ENCODE measurements around the gene PTPN14. TPM values are rescaled to one million over a fixed set of nuclear protein-coding genes. Genes with fewer than 3 reads are reported as not detected.
"Not testable (repeated sequence)": the region's sequence is repeated elsewhere in the genome, so short reads cannot be mapped to it uniquely, and the experiment has no call there.

Gene PTPN14
- total RNA-seq, 1 experiment from 2014 or later, result 15.7 TPM

GRCh38 chr1:214541206-214541605, 10.2 kb downstream of the PTPN14 start:
- H3K27me3 ChIP-seq (ENCODE audit: control insufficient read depth, insufficient read depth, low read length), result no peaks in the 10 kb centered on the region
- no peak for DNase-seq
- peaks cover 4% of the 10 kb centered on the region; the same call in 1 of the 2 replicates for H3K36me3 ChIP-seq (replicated peaks; ENCODE audit: control insufficient read depth, insufficient read depth, low read length)
- H3K4me3 ChIP-seq (ENCODE audit: insufficient read depth, low read depth, low read length), result no peak overlapping the region

GRCh38 chr1:214540324-214540723, 11.1 kb downstream of the PTPN14 start:
- 0 out of 2 replicates have a peak, but pooled peaks cover 1% of the 10 kb centered on the region for H3K36me3 ChIP-seq (replicated peaks; ENCODE audit: control insufficient read depth, insufficient read depth, low read length)
- no peak overlapping the region for H3K4me3 ChIP-seq (ENCODE audit: insufficient read depth, low read depth, low read length)
- no peaks in the 10 kb centered on the region for H3K27me3 ChIP-seq (ENCODE audit: control insufficient read depth, insufficient read depth, low read length)
- no peak for DNase-seq

- DNase-seq, result no peak
- Histone ChIP-seq H3K36me3 (replicated peaks; ENCODE audit: control insufficient read depth, insufficient read depth, low read length) (0 out of 2 replicates have a peak, but pooled peaks cover 1% of the 10 kb centered on the region), H3K27me3 (ENCODE audit: control insufficient read depth, insufficient read depth, low read length) (no peaks in the 10 kb centered on the region), H3K4me3 (ENCODE audit: insufficient read depth, low read depth, low read length) (no peak overlapping the region)
These were observed 12.9 kb downstream of the PTPN14 start for GRCh38 chr1:214538496-214538895.

GRCh38 chr1:214537872-214538473, 13.4 kb downstream of the PTPN14 start:
- DNase-seq, result no peak
- Histone ChIP-seq H3K27me3 (ENCODE audit: control insufficient read depth, insufficient read depth, low read length) (no peaks in the 10 kb centered on the region), H3K4me3 (ENCODE audit: insufficient read depth, low read depth, low read length) (no peak overlapping the region), H3K36me3 (replicated peaks; ENCODE audit: control insufficient read depth, insufficient read depth, low read length) (0 out of 2 replicates have a peak, but pooled peaks cover 1% of the 10 kb centered on the region)

GRCh38 chr1:214537219-214537618, 14.2 kb downstream of the PTPN14 start:
- no peaks in the 10 kb centered on the region; the same call in none of the 2 replicates for H3K36me3 ChIP-seq (replicated peaks; ENCODE audit: control insufficient read depth, insufficient read depth, low read length)
- no peak overlapping the region for H3K4me3 ChIP-seq (ENCODE audit: insufficient read depth, low read depth, low read length)
- no peak for DNase-seq
- no peaks in the 10 kb centered on the region for H3K27me3 ChIP-seq (ENCODE audit: control insufficient read depth, insufficient read depth, low read length)

GRCh38 chr1:214532070-214532469, 19.3 kb downstream of the PTPN14 start:
- no peak for DNase-seq
- Histone ChIP-seq H3K36me3 (replicated peaks; ENCODE audit: control insufficient read depth, insufficient read depth, low read length) (no peaks in the 10 kb centered on the region; the same call in none of the 2 replicates), H3K27me3 (ENCODE audit: control insufficient read depth, insufficient read depth, low read length) (no peaks in the 10 kb centered on the region), H3K4me3 (ENCODE audit: insufficient read depth, low read depth, low read length) (no peak overlapping the region)

GRCh38 chr1:214525535-214526019, 25.8 kb downstream of the PTPN14 start:
- no peak overlapping the region for H3K4me3 ChIP-seq (ENCODE audit: insufficient read depth, low read depth, low read length)
- DNase-seq, result no peak

GRCh38 chr1:214524824-214525223, 26.6 kb downstream of the PTPN14 start:
- H3K27me3 ChIP-seq (ENCODE audit: control insufficient read depth, insufficient read depth, low read length), result no peaks in the 10 kb centered on the region

More at GRCh38 chr1:214525535-214526019, 25.8 kb downstream of the PTPN14 start:
- H3K27me3 ChIP-seq (ENCODE audit: control insufficient read depth, insufficient read depth, low read length), result no peaks in the 10 kb centered on the region
- H3K36me3 ChIP-seq (replicated peaks; ENCODE audit: control insufficient read depth, insufficient read depth, low read length), result no peaks in the 10 kb centered on the region

GRCh38 chr1:214523124-214523824, 28.1 kb downstream of the PTPN14 start:
- no peaks in the 10 kb centered on the region for H3K27me3 ChIP-seq (ENCODE audit: control insufficient read depth, insufficient read depth, low read length)
- H3K36me3 ChIP-seq (replicated peaks; ENCODE audit: control insufficient read depth, insufficient read depth, low read length), result no peaks in the 10 kb centered on the region
- no peak overlapping the region for H3K4me3 ChIP-seq (ENCODE audit: insufficient read depth, low read depth, low read length)
- DNase-seq, result no peak

More at GRCh38 chr1:214524824-214525223, 26.6 kb downstream of the PTPN14 start:
- H3K4me3 ChIP-seq (ENCODE audit: insufficient read depth, low read depth, low read length), result no peak overlapping the region
- DNase-seq, result no peak
- H3K36me3 ChIP-seq (replicated peaks; ENCODE audit: control insufficient read depth, insufficient read depth, low read length), result no peaks in the 10 kb centered on the region

GRCh38 chr1:214521458-214521857, 29.9 kb downstream of the PTPN14 start:
- not testable (repeated sequence) for DNase-seq; H3K36me3 ChIP-seq (replicated peaks; ENCODE audit: control insufficient read depth, insufficient read depth, low read length); H3K27me3 ChIP-seq (ENCODE audit: control insufficient read depth, insufficient read depth, low read length); H3K4me3 ChIP-seq (ENCODE audit: insufficient read depth, low read depth, low read length)

- Histone ChIP-seq H3K36me3 (replicated peaks; ENCODE audit: control insufficient read depth, insufficient read depth, low read length) (no peaks in the 10 kb centered on the region), H3K4me3 (ENCODE audit: insufficient read depth, low read depth, low read length) (no peak overlapping the region), H3K27me3 (ENCODE audit: control insufficient read depth, insufficient read depth, low read length) (no peaks in the 10 kb centered on the region)
- no peak for DNase-seq
These were observed 30.7 kb downstream of the PTPN14 start for GRCh38 chr1:214520544-214521165.

- no peak for DNase-seq
- Histone ChIP-seq H3K27me3 (ENCODE audit: control insufficient read depth, insufficient read depth, low read length) (no peaks in the 10 kb centered on the region), H3K36me3 (replicated peaks; ENCODE audit: control insufficient read depth, insufficient read depth, low read length) (no peaks in the 10 kb centered on the region), H3K4me3 (ENCODE audit: insufficient read depth, low read depth, low read length) (no peak overlapping the region)
These were observed 33.0 kb downstream of the PTPN14 start for GRCh38 chr1:214518361-214518760.

- H3K4me3 ChIP-seq (ENCODE audit: insufficient read depth, low read depth, low read length), result no peak overlapping the region
- DNase-seq, result no peak
- H3K27me3 ChIP-seq (ENCODE audit: control insufficient read depth, insufficient read depth, low read length), result no peaks in the 10 kb centered on the region
- H3K36me3 ChIP-seq (replicated peaks; ENCODE audit: control insufficient read depth, insufficient read depth, low read length), result no peaks in the 10 kb centered on the region
These were observed 34.7 kb downstream of the PTPN14 start for GRCh38 chr1:214516434-214517326.
